IPS DF 4.7 (cell line): Measurements from ENCODE around the gene PTPN4.

Experiments used
- DNase-seq: peaks from one replicate; pipeline ENCODE4 v3.0.0-alpha.2; 2013; ENCODE audit warnings: low spot score; ENCODE audit errors: extremely low read depth

PTPN4 gene

DNA sequence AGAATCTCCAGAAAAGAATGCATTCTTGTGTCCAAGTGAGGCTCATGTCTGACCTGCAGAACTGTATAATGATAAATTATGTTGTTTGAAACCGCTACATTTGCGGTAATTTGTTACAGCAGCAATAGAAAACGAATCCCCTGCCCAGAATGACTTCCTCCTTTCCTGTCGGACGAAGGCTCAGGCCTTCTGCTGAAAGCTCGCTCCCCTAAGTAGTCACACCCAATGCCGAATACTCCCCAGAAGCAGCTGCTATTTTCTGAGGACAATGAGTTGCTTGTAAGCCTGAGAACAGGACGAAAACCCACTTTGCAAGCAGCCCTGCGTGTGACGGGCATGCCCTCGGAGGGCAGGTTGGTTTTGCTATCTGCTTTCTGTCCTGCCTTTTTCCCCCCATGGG is 27.7 kb upstream of the PTPN4 start:
- no peak for DNase-seq

DNA sequence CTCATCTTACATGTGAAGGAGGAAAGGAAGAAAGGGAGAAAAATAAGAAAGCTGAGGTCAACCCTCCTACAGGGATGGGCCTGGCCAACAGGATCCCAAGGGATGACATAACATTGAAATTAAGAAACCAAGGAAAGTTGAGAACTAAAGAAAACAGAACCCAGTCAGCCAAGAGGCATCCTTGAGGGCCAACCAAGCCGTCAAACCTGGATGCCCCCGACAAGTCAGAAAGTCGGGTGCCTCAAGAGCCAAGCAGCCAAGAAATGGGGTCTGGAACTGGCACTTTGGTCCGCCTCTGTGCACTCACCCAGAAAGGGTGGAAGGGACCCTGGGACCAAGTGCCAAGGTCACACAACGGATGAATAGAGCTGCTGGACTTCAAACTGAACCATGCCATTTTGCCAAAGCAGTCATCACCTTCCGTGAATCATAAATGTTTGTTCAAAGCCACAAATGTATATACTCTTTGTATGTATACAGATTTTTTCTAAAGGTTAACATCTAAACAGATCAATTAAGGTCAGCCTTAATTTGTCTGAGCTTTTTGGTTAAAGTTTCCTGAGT is 27.0 kb upstream of the PTPN4 start:
- no peak for DNase-seq

GRCh38 chr2:119734047-119734446 is 25.7 kb upstream of the PTPN4 start:
- DNase-seq = no peak

DNA sequence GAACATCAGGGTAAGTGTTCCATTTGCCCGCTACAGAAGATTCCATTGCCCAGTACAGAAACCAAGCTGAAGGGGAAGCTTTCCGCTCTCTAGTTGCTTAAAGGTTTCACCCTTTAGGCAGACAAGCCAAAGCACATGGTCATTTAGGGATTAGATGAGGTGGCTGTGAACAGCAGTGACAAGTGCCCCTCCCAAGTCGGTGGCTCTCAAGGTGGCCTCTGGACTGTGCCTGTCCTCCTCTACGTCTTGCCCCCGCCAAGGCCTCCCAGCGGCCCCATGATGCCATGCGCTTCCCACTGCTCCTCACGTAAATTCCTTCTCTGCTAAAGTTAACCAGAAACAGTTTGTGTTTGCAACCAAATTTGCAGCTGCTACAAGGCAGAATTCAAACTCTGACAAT is 24.2 kb upstream of the PTPN4 start:
- no peak for DNase-seq

GRCh38 chr2:119736021-119736420 is 23.7 kb upstream of the PTPN4 start:
- no peak for DNase-seq

GRCh38 chr2:119739580-119740255 is 20.0 kb upstream of the PTPN4 start:
- no peak for DNase-seq

DNA sequence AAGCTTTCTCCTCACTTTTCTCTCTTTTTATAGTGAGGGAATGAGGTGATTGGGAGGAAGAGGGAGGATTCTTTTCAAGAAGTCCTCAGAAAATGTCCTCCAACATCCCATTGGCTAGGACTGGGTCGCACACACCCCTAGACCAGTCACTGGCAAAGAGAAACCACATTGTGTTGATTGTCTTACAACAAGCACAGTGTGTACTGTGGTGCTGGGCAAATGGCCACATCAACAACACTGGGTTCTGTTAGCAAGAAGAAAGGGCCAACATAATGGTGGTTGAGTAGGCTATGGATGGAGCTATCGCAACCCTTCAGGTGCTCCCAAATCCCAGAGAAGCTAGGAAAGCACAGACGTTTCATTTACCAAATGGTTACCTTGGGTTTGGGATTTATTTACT is 18.7 kb upstream of the PTPN4 start:
- no peak for DNase-seq

DNA sequence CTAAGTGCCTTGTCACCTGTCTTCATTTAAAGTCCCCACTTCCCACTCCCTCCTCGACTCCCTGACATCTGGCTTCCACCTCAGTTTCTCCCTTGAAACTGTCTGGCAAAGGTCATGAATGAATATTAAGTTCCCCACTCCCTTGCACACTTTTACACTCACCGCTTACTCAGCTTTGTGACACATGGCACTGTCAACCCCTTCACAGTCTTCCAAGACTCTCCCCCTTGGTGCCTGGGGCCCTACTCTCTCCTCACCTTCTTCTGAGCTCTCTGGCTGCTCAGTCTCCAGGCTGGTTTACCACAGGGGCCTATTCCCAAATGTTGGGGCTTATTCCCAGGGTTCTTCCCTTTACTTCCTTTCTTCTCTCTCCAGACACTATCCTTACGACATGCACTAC is 17.9 kb upstream of the PTPN4 start:
- DNase-seq = no peak

GRCh38 chr2:119744335-119744939 is 15.3 kb upstream of the PTPN4 start:
- DNase-seq = no peak

GRCh38 chr2:119745566-119745965 is 14.2 kb upstream of the PTPN4 start:
- DNase-seq = no peak

GRCh38 chr2:119746836-119747686 is 12.7 kb upstream of the PTPN4 start:
- no peak for DNase-seq

DNA sequence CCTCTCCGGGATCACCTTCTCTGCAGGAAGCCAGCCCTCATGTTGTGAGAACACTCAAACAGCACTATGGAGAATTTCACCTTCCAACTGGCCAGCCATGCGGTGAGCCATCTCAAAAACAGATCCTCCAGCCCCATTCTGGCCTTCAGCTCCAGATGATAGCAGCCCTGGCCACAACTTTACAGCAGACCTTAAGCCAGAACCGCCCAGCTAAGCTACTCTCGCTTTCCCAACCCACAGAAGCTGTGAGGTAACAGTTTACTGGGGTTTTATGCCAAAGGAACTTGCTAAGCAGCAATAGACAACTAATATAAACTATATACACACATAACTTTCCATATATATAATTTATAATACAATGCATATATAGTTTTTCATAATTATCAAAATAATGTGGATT is 11.6 kb upstream of the PTPN4 start:
- no peak for DNase-seq

- no peak for DNase-seq
Observed at GRCh38 chr2:119749477-119750012, 10.2 kb upstream of the PTPN4 start.

DNA sequence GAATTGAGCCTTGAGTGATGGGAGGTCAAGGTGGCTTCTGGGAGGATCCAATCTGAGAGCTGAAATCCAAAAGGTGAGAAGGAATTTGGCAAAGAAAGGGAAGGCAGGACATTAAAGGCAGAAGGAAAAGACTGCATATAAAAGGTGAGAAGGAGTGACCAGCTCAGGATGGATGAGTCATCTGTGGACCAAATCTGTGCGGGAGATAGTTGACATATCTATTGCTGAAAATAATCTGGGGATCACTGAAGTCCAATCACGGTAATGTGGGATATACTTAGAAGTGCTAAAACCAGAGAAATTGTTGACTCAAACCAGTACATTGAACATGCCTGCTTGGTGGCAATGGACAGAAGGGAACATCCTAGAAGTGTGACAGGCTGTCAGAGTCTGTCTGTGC is 8.0 kb upstream of the PTPN4 start:
- DNase-seq = no peak

DNA sequence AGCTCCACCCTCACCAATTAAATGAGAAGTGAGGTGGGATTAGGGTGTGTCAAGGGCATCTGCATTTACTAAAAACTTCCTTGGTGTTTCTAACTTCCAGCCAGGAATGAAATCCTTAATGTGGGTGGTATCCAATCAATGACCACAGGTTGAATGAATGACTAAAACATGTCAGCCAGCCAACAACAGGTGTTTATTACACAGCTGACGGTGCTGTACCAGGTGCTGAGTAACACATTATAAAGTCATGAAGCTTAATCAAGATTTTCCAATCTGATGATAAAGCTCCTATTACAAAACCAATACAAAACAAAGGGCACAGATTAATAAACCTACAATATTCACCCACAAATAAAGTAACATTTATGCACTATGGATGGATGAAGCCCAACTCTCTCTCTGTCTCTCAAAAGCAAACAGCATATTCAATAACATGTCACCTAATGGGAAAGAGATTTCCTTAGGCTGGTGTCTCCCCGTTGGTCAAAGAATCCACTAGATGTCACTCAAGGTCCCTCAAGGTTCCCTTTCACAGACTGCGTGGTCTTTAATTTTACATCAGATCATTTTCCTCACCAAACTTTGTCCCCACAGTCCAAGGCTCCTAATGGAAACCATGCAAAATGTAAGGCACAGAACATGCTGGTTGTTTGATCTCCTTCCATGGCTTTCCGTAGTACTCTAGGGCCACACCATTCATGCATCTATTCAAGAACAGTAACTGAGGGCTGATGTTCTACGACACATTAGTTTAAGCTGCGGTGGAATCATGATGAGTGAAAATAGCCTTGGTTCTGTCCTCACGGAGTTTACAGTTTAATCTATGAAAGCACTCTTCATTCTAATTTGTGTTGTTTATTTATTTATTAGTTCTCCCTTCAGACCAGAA is 6.4 kb upstream of the PTPN4 start:
- no peak for DNase-seq

- DNase-seq = no peak
Observed at GRCh38 chr2:119753930-119754321, 5.8 kb upstream of the PTPN4 start.

DNA sequence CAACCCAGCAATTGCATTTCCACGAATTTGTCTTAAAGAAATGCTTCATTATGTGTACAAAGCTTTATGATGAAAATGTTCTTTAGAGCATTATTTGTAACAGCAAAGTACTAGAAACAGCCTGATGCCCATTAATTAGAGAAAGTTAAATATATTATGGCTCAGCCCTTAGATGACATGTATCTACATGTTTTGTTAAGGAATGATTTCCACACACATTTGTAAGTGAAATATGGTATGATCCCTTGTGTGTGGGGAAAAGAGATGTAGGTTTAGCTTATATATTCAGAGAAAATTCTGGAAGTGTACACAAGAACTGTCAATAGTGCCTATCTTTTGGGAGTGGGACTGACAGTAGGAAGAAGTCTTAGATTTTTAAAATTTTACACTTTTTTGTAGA is 3.8 kb upstream of the PTPN4 start:
- no peak for DNase-seq

DNA sequence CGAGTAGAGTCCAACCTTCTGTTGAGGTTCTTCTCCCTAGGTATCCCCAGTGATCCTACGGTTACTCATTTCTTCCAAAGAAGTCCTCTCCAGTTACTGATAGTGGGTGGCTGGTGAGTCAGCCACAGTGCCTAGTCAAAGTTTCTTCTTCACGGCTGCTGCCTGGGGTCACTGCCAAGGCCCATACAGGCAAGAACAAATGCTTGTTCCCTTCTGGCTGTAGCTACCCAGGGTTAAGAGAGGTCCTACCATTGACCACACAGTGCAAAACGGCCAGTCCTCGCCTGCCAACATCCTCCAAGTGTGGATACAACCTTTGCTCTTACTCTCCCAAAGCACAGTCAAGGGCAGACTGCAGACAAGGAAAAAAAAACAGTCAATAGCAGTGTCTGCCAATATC is 2.9 kb upstream of the PTPN4 start:
- no peak for DNase-seq

GRCh38 chr2:119758881-119759450 is 756 bp upstream of the PTPN4 start:
- DNase-seq = no peak

DNA sequence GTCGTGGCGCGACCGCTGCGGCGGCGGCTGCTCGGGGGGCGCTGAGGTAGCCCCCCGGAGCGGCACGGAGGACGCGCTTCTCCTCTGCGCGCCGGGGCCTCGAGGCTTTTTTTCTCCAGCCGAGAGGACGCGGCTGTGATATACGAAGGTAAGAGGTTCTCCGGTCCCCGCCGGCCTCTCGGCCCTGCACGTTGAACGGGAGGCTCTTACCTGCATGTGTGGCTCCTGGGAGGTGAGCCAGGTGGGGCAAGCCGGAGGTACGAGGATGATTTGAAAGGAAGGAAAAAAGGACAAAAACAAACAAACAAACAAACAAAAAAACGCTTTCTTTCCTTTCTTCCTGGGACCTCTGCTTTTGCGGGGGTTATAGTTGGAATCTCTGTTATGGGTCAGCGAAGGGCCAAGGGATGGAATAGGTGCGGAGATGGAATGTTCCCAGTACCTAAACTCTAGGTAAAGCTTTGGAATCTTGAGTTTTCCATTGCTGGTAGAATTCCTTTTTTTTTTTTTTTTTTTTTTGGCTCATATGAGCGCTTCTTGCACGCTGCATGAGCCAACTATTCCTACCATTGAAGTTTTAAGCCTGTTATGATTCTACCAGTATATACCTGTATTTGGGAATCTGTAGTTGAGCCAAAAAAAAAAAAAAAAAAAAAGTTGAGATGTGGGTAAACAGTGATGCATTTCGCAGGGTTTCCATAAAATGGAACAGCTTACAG is 674 bp downstream of the PTPN4 start:
- no peak for DNase-seq
